GM23338 (cell line): ENCODE data around the gene CMTR1. TPM values are rescaled to one million over a fixed set of nuclear protein-coding genes. Genes with fewer than 3 reads are reported as not detected.

ENCODE experiments used
- ATAC-seq: fragments of 200-7000 bp; cut with Tn5 transposase; 3 replicates; pipeline ENCODE4 v1.9.1; 2020
- DNase-seq: peaks from one replicate; pipeline ENCODE4 v3.0.0-alpha.2; 2015; ENCODE audit warnings: low spot score
- H2AFZ ChIP-seq: fragments of 200-600 bp; sonication (generic); 2 replicates; pipeline ENCODE4 v1.8.0; 2016; ENCODE audit warnings: antibody characterized with exemption, mild to moderate bottlenecking, moderate library complexity
- H3F3A ChIP-seq: fragments of 200-600 bp; sonication (generic); replicated peaks from 2 replicates; pipeline ENCODE4 v1.8.0; 2017; ENCODE audit warnings: antibody characterized with exemption, mixed run types, low read depth
- H3K27ac ChIP-seq: fragments of 200-600 bp; sonication (generic); 2 replicates; pipeline ENCODE4 v1.6.1; 2016; ENCODE audit warnings: low read depth
- H3K27me3 ChIP-seq: fragments of 200-600 bp; sonication (generic); 2 replicates; pipeline ENCODE4 v1.8.0; 2016; ENCODE audit warnings: mild to moderate bottlenecking, mixed run types, moderate library complexity; ENCODE audit not compliant: insufficient read depth
- H3K36me3 ChIP-seq: fragments of 200-600 bp; sonication (generic); 2 replicates; pipeline ENCODE4 v1.8.0; 2016; ENCODE audit warnings: mild to moderate bottlenecking; ENCODE audit not compliant: insufficient read depth
- H3K4me1 ChIP-seq: fragments of 200-600 bp; sonication (generic); 2 replicates; pipeline ENCODE4 v1.8.0; 2016; ENCODE audit warnings: mild to moderate bottlenecking, moderate library complexity; ENCODE audit not compliant: insufficient read depth
- H3K4me2 ChIP-seq: fragments of 200-600 bp; sonication (generic); 2 replicates; pipeline ENCODE4 v1.7.1; 2017; ENCODE audit warnings: mixed run types
- H3K4me3 ChIP-seq: fragments of 200-600 bp; sonication (generic); 2 replicates; pipeline ENCODE4 v1.6.1; 2016; ENCODE audit warnings: mixed run types
- H3K79me2 ChIP-seq: fragments of 200-600 bp; sonication (generic); replicated peaks from 2 replicates; pipeline ENCODE4 v1.8.0; 2017; ENCODE audit warnings: mild to moderate bottlenecking; ENCODE audit not compliant: insufficient read depth
- H3K9me2 ChIP-seq: fragments of 200-600 bp; sonication (generic); 2 replicates; pipeline ENCODE4 v1.8.0; 2017; ENCODE audit not compliant: insufficient read depth
- H4K20me1 ChIP-seq: fragments of 200-600 bp; sonication (generic); replicated peaks from 2 replicates; pipeline ENCODE4 v1.8.0; 2017; ENCODE audit warnings: mild to moderate bottlenecking; ENCODE audit not compliant: insufficient read depth
- H3K27ac Mint-ChIP-seq: 2 replicates; pipeline ENCODE4 v1.8.0; 2020; ENCODE audit warnings: inconsistent platforms, mild to moderate bottlenecking, moderate library complexity, mixed read lengths
- H3K27me3 Mint-ChIP-seq: 3 replicates; pipeline ENCODE4 v1.8.0; 2022; ENCODE audit warnings: low read depth, mild to moderate bottlenecking, moderate library complexity, mixed read lengths, inconsistent platforms; ENCODE audit not compliant: insufficient read depth, poor library complexity
- H3K36me3 Mint-ChIP-seq: 3 replicates; pipeline ENCODE4 v1.8.0; 2021; ENCODE audit warnings: low read depth, mild to moderate bottlenecking, inconsistent platforms, moderate library complexity, mixed read lengths
- H3K4me1 Mint-ChIP-seq: 3 replicates; pipeline ENCODE4 v1.8.0; 2020; ENCODE audit warnings: mild to moderate bottlenecking, inconsistent platforms, mixed read lengths
- H3K4me3 Mint-ChIP-seq: 3 replicates; pipeline ENCODE4 v1.8.0; 2021; ENCODE audit warnings: moderate library complexity, mild to moderate bottlenecking, inconsistent platforms, mixed read lengths
- H3K9me3 Mint-ChIP-seq: 3 replicates; pipeline ENCODE4 v1.8.0; 2020; ENCODE audit warnings: moderate library complexity, mild to moderate bottlenecking, inconsistent platforms, mixed read lengths
- CREB1 ChIP-seq: fragments of 250-450 bp; sonication (Bioruptor Pico); IDR thresholded peaks from 2 replicates; pipeline ENCODE4 v1.5.0; 2020; ENCODE audit warnings: low read depth, mild to moderate bottlenecking, moderate library complexity
- CTCF ChIP-seq, 2 experiments: fragments of 200-600 bp in 1 of 2; sonication (generic) in 1 of 2; conservative IDR thresholded peaks; 2 replicates each; pipeline versions ENCODE4 v1.5.1 to v1.6.1; 2016 to 2017; ENCODE audit warnings: antibody characterized with exemption in 2 of 2, low read depth in 2 of 2, mild to moderate bottlenecking in 2 of 2, moderate library complexity in 1 of 2
- ETS1 ChIP-seq: IDR thresholded peaks from 2 replicates; pipeline ENCODE4 v1.6.1; 2016; ENCODE audit warnings: antibody characterized with exemption
- EZH2 ChIP-seq: fragments of 200-600 bp; sonication (generic); IDR thresholded peaks from one replicate; pipeline ENCODE4 v1.8.0; 2017; ENCODE audit warnings: antibody characterized with exemption, mild to moderate bottlenecking, low read depth; ENCODE audit not compliant: unreplicated experiment
- EZH2phosphoT487 ChIP-seq: fragments of 200-600 bp; sonication (generic); IDR thresholded peaks from one replicate; pipeline ENCODE4 v1.8.1; 2018; ENCODE audit warnings: antibody characterized with exemption; ENCODE audit not compliant: unreplicated experiment
- JUNB ChIP-seq: IDR thresholded peaks from one replicate; pipeline ENCODE4 v1.6.1; 2016; ENCODE audit warnings: antibody characterized with exemption; ENCODE audit not compliant: unreplicated experiment
- NANOG ChIP-seq: IDR thresholded peaks from 2 replicates; pipeline ENCODE4 v1.6.1; 2016; ENCODE audit warnings: antibody characterized with exemption, borderline replicate concordance
- POLR2AphosphoS5 ChIP-seq: IDR thresholded peaks from 2 replicates; pipeline ENCODE4 v1.6.1; 2016; ENCODE audit warnings: antibody characterized with exemption, low read depth
- STAT1 ChIP-seq: IDR thresholded peaks from one replicate; pipeline ENCODE4 v1.6.1; 2016; ENCODE audit warnings: antibody characterized with exemption; ENCODE audit not compliant: unreplicated experiment
- ZNF114 ChIP-seq: fragments of 250-450 bp; sonication (Bioruptor Pico); IDR thresholded peaks from 2 replicates; pipeline ENCODE4 v1.5.0; 2020; ENCODE audit warnings: mild to moderate bottlenecking, moderate library complexity
- ZNF331 ChIP-seq: fragments of 250-450 bp; sonication (Bioruptor Pico); IDR thresholded peaks from 2 replicates; pipeline ENCODE4 v1.5.0; 2020; ENCODE audit warnings: low read depth, mild to moderate bottlenecking, moderate library complexity
- polyA plus RNA-seq: library from polyadenylated mRNA; unstranded; fragments of >200 nt; fragmentation: Nextera tagmentation; extraction: Ambion mirVana; gene quantifications from 2 replicates; pipeline ENCODE4 v1.2.1, GENCODE V29; 2016
- total RNA-seq: library from RNA; depleted of rRNA; stranded (reverse); fragments of >200 nt; shearing (Covaris generic); gene quantifications from 2 replicates; pipeline ENCODE4 v1.2.3, GENCODE V29; 2014

CMTR1 gene
- total and polyA plus RNA-seq, 2 experiments from 2014 or later: 7.3 to 36.4 TPM

DNA sequence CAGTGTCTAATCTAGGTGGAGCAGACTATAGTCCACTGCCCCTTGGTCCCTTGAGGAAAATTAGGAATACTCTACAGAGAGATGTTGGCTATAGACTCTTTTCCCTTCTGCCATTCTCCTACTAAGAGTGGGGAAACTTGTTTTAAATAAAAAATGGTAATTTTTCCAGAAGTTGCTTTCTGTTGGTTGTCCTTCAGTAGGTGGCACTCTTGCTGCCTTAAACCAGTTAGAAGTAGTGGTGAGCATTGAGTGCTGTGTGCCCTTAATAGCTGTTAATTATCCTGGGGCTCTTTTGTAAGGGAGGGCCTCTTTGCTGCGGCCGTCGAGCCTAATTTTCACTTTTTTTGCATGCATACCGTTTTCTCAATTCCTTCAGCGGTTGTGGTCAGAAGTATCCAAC, 2.8 kb downstream of the CMTR1 start:
- Histone ChIP-seq H3K79me2 (peaks cover 33% of the 10 kb centered on the region), H3K4me2 (no peak overlapping the region), H3K9me2 (no peaks in the 10 kb centered on the region), H3K27me3 (no peaks in the 10 kb centered on the region), H3K4me3 (no peak overlapping the region), H2AFZ (no peak overlapping the region), H3F3A (no peaks in the 10 kb centered on the region; the same call in 1 of the 2 replicates), H4K20me1 (peaks cover under 1% of the 10 kb centered on the region), H3K36me3 (no peaks in the 10 kb centered on the region), H3K27ac (0 out of 2 replicates have a peak overlapping the region, but pooled peaks have one; percentile 39), H3K4me1 (peaks cover 11% of the 10 kb centered on the region)
- Mint-ChIP-seq H3K4me1 (peaks cover 19% of the 10 kb centered on the region), H3K4me3 (no peak overlapping the region), H3K27me3 (peaks cover 9% of the 10 kb centered on the region), H3K36me3 (peaks cover 14% of the 10 kb centered on the region; the same call in 2 of the 3 replicates), H3K27ac (no peak overlapping the region), H3K9me3 (no peaks in the 10 kb centered on the region; the same call in 2 of the 3 replicates)
- no peak for DNase-seq
- no peak for ATAC-seq
- TF ChIP-seq CTCF (conservative IDR thresholded peaks at IDR 0.05; ENCODE audit: low read depth in 2 of 2): 0 out of 4 replicates have a peak, but pooled peaks of 1 of the 2 experiments have one; percentile 0
- TF ChIP-seq NANOG: no peak

DNA sequence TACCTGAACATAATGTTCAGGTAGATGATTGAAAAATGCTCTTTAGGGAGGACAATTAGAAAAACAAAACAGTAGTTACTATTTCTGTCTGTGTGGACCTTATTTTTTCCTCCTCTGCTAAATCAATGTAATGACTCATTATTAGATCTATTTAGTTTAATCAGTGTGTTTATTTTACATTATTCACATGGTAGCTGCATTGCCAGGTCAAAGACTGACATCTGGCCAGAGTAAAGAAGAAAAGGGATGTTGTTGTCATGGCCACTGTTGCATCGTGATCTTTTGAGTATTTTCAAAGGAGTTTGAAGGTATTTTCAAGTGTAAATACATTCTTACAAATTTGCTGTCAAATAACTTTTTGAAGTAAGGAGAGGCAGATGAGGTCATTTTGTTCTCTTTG, 5.9 kb downstream of the CMTR1 start:
- Histone ChIP-seq H4K20me1 (peaks cover 18% of the 10 kb centered on the region), H3F3A (no peaks in the 10 kb centered on the region), H3K4me1 (peaks cover 4% of the 10 kb centered on the region; the same call in 1 of the 2 replicates), H3K4me2 (no peak overlapping the region), H3K27me3 (no peaks in the 10 kb centered on the region), H3K27ac (no peak overlapping the region), H3K36me3 (peaks cover 3% of the 10 kb centered on the region; the same call in 1 of the 2 replicates), H3K9me2 (no peaks in the 10 kb centered on the region), H2AFZ (no peak overlapping the region), H3K79me2 (peaks cover 28% of the 10 kb centered on the region), H3K4me3 (no peak overlapping the region)
- DNase-seq: no peak
- H3K4me3 Mint-ChIP-seq: no peak overlapping the region
- H3K27me3 Mint-ChIP-seq: peaks cover 3% of the 10 kb centered on the region
- H3K36me3 Mint-ChIP-seq: peaks cover 16% of the 10 kb centered on the region; the same call in 2 of the 3 replicates
- H3K4me1 Mint-ChIP-seq: peaks cover 8% of the 10 kb centered on the region
- no peak for ATAC-seq
- TF ChIP-seq CREB1 (CRISPR knock-in tag) (no peak), EZH2 (no peak), NANOG (no peak), POLR2AphosphoS5 (no peak), ZNF331 (CRISPR knock-in tag) (no peak), STAT1 (no peak), ETS1 (no peak), JUNB (no peak), CTCF (conservative IDR thresholded peaks at IDR 0.05; ENCODE audit: low read depth in 2 of 2) (no peak), EZH2phosphoT487 (no peak), ZNF114 (CRISPR knock-in tag) (no peak)
- no peaks in the 10 kb centered on the region; the same call in 2 of the 3 replicates for H3K9me3 Mint-ChIP-seq
- H3K27ac Mint-ChIP-seq: no peak overlapping the region
